ENCODE data around the gene SLC34A1.
"Not testable (repeated sequence)": the region's sequence is repeated elsewhere in the genome, so short reads cannot be mapped to it uniquely, and the experiment has no call there.

SLC34A1 gene

DNA sequence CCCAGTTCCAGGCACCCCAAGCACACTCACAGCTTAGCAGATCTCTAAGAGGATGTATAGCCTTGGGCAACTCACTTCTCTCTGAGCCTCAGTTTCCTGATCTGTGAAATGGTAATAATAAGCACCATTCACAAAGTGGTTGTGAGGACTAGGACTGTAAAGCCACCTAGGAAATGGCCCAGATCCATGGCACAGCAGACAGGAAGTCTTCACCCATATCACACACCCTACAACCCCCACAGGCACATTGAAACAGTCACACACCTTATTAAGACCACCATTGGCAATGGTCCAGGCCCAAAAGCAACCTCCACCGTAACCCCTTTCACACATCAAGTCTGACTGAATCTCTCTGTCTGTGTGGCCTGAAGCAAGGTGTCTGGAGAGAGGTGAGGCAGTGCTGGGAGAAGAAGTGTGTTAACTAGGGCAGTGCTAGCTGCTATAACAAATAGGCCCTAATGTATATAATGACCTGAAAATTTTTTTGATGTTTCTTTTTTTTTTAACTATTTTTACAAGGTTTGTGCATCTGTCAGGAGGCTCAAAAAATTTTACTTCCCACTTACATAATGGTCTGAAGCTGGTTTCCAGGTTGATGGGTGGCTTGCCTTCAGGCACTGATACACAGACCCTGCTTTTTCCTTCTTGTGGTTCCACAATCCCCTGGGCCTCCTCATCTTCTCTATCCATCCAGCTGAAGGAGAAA lies 28.9 kb upstream of the SLC34A1 start:
- DNase-seq (ENCODE audit: low read depth): no peak

DNA sequence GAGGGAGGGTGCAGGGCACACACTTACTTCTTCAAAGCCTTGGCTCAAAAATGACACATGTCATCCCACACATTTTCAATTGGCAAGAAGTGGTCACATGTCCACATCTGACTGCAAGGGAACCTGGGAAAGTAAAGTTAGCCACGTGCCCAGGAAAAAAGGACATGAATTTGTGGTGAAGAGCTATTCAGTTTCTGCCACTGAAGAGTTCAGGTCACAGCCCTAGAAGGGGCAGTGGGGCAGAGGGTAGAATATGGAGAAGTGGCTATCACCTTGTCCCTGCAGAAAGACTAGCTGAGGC lies 28.4 kb upstream of the SLC34A1 start:
- no peak for DNase-seq (ENCODE audit: low read depth)

DNA sequence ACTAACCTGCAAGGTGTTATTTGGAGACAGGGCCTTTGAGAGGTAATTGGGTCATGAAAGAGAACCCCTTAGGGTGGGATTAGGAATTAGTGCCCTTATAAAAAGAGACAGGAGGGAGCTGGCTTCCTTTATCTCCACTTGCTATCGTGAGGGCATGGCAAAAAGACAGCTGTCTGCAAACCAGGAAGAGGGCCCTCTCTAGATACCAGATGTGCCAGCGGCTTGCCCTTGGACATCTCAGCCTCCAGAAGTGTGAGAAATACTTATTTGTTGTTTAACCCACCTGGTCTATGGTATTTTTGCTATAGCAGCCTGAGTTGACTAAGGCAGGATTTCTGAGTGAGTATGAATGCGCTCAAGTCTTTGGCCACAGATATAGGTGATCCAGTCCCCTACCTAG lies 27.5 kb upstream of the SLC34A1 start:
- DNase-seq (ENCODE audit: low read depth): no peak

DNA sequence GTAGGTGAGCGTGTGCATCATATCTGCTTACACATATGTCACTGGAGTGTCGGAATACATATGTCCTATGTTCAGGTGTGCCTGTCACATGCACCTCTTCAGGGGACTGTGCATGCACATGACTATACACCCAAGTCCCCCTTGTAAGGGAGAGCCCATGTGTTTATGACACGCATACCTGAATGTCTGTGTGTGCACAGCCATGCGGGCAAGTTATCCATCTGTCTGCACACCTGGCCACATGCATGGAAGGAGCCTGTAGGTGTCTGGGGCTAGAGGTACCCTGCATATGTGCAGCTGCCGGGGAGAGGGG lies 27.1 kb upstream of the SLC34A1 start:
- no peak for DNase-seq (ENCODE audit: low read depth)

DNA sequence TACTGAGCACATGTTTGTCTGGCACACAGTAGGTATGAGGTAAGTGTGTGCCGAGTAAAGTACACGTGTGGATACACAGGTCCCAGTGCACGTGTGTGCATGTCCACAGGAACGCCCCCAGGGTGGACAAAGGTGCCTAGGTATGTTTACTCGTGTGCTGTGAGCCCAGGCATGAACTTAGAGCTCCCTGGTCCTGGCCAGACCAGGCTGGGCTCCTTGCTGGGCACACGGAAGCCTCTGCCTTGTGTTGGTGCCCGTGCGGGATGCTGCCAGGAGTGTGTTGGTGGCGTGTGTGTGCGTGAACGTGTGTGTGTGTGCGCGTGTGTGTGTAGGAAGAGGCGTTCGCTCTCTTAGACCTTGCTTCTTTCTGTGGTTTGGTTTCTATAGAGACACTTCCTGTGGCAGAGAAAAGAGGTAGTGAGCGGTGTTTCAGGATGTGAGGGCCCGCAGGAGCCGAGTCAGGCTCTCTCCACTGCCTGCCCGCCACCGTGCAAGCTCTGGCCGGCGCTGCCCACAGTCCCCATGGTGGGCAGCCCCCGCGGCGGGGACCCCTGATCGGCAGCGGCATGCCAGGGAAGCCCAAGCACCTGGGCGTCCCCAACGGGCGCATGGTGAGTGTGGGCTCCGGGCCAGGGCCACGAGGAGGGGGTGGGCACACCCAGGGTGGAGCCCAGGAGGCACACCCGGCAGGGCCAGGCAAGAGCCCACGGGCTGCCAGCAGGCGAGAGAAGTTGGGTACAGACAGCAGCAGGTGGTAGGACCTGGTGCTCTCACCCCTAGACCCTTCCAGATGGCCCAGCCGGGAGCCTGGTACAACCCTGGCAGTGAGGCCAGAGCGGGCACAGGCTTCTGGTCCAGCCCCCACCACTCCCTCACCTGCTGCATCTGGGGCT lies 26.5 kb upstream of the SLC34A1 start, which contains the start of gene RGS14:
Gene RGS14 (plus strand): TSS at position 466 of the 893 bp plus-strand sequence. CDS start 101 bp downstream, at position 567.
- DNase-seq (ENCODE audit: low read depth): peak; percentile 54

DNA sequence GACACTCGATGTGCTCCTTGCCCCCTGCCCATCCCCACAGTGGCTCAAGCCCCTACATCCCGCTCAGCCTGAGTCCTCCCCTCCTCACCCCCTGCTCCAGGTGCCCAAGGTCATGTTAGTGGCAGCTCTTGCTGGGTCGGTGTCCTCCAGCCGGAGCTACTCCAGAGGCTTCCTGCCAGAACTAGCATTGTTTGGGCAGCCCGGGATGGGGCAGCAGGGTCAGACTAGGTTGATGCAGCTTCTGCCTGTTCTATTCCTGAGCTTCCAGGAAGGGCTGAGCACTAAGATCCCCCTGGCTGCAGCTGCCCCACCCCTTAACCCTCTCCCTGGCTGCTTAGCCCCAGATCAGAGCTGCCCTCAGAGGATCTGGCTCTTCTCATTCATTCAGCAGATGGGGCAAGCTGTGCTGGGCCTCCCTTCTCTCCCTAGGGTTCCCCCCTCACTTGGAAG lies 25.8 kb upstream of the SLC34A1 start:
- DNase-seq (ENCODE audit: low read depth): no peak

DNA sequence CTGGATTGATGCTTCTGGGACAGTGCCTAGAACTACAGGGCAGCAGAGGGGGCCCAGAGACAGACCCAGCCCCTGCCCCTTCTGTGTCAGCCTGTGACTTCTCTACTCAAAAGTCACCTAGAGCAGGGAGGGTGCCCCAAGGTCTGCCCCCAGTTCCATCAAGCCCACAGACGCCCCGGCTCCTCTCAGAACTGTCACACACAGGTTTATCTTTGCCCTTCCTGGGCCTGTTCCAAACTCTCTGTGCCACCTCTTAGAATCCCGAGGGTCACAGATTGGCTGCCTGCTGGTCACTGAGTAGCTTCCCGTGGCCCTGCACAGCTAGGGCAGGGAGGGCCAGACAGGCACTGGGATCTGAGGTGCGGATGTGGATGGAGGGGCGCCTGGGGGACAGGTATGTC lies 24.8 kb upstream of the SLC34A1 start:
- DNase-seq (ENCODE audit: low read depth): no peak

DNA sequence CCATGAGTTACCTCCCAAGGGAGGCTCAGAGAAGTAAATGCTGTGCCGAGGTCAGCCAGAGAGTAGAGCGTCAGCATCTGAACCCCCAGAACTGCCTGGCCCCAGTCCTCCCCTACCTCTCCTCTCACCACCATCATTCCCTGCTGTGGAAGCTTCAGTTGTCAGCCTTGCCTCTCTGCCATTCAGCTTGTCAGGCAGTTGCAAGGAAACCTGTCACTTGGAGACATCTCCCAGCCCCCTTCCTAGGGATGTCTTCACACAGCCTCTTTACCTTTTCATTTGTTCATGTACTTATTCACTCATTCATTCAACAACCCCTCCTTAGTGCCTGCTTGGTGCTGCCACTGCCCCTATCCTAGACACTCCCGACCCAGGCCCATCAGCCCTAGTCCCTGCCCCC lies 24.4 kb upstream of the SLC34A1 start:
- no peak for DNase-seq (ENCODE audit: low read depth)

DNA sequence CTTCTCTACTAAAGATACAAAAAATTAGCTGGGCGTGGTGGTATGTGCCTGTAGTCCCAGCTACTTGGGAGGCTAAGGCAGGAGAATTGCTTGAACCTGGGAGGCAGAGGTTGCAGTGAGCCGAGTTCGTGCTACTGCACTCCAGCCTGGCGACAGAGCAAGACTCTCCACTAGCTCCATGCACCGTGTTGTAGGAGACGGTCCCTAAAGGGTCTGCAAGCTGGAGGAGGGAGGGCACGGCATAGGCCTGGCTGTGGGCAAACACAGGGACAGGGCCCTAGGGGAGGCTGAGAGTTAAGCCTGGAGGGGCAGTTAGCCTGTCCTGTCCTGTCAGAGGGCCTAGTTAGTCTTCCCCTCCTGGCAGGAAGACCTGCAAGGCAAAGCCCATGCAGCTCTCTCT lies 23.5 kb upstream of the SLC34A1 start:
- not testable (repeated sequence) for DNase-seq (ENCODE audit: low read depth)

DNA sequence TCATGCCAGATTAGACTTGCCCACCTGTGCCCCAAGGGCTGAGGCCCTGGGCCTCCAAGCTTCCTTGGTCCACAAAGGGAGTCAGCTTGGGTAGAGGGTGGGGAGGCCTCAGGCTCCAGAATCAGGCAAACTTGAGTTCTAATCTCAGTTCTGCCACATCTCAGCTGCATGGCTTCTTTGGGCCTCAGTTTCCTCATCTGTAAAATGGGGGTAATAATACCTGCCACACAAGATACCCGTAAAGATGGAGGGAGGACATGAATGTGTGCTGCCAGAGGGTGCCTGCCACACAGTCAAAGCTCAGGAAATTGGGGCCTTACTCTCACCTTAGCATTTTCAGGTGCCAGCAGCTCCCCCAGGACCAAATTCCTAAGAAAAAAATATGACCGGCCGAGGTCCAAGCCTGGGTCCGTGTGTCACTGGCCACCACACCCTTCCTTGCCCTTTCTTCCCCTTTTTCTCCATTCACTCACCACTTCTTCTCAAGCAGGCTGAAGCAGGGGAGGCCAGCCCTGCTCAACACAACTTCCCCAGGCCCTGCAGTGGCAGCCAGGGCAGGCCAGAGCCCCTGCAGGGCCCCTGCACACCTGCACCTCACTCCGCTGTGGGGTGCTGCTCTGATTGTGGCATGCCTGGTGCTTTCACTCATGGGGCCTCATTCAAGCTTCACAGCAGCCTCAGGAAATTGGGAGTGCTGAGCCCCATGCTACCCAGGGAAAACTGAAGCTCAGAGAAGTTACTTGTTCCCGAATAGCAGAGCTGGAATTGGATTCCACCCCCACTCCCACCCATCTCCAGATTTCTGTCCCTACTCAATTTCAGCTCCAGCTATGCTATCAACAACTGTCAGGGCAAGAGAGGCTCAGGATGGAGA lies 22.6 kb upstream of the SLC34A1 start:
- DNase-seq (ENCODE audit: low read depth): no peak

DNA sequence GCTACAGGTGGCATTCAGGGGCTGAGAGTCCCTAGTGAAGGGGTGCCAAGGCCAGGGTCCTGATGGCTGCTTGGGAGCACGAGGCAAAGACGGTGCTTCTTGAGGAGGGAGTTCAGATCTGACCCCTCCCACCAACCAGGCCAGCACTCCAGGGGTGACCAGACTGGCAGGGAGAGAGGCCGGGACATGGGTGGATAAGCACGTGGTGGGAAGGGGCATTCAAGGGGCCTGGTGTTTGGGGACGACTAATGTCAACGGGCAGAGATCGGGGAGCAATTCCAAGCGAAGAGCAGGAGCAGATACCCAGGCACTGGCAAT lies 22.0 kb upstream of the SLC34A1 start:
- DNase-seq (ENCODE audit: low read depth): no peak

DNA sequence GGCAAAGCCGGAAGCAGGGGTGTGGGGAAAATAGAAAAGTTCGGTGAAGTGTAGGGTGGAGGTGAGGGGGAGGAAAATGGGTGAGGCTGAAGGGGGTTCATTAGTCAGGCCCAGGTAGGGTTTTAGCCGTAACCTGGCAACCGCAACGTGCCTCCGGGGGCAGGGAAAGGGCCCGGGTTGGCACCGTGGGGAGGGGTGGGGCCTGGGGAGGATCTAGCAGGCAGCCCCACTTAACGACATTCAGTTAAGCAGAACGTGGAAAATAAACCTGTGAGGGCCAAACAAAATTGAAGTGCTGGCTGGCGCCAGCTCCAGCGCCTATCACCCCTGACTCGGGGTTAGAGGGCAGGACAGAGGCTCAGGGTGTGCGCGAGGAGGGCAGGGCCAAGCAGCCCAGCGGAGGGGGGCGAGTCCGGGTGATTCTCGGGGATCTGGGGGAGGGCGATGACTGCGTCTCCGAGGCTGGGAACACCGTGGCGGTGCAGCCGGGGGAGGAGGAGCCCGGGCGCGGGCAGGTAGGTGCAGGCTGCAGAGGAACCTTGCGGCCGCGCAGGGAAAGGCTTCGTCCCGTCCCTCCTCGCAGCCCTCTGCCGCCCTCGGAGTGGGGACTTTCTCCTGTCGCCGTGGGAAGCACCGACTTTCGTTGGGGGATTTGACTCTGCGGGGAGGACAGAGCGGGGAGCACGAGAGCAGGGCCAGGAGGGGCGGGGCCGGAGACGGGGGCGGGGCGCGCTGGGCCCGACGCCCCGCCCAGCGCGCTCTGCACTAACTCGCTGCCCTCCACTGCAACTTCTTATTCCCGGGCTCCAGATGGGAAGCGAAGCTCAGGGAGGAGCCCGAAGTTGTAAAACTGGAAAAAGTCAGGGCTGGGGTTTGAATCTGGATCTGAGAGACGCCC lies 21.4 kb upstream of the SLC34A1 start:
- peak; percentile 62 for DNase-seq (ENCODE audit: low read depth)

DNA sequence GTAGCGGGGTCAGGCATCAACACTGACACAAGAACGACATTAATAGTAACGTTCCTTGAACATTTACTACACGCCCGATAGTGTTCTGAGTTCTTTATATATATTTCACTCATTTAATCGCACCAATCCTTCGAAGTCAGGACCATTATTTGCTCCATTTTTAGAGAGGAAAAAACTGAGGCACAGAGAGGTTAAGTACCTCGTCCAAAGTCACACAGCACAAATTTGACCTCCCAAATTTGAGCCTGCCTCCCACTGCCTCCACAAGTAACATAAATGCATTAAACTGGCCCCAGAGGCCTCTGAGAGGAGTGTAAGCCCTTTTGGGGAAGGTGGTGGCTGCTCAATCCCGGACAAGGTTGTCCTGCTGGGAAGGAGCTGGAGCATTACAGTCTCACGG lies 20.7 kb upstream of the SLC34A1 start:
- DNase-seq (ENCODE audit: low read depth): no peak

DNA sequence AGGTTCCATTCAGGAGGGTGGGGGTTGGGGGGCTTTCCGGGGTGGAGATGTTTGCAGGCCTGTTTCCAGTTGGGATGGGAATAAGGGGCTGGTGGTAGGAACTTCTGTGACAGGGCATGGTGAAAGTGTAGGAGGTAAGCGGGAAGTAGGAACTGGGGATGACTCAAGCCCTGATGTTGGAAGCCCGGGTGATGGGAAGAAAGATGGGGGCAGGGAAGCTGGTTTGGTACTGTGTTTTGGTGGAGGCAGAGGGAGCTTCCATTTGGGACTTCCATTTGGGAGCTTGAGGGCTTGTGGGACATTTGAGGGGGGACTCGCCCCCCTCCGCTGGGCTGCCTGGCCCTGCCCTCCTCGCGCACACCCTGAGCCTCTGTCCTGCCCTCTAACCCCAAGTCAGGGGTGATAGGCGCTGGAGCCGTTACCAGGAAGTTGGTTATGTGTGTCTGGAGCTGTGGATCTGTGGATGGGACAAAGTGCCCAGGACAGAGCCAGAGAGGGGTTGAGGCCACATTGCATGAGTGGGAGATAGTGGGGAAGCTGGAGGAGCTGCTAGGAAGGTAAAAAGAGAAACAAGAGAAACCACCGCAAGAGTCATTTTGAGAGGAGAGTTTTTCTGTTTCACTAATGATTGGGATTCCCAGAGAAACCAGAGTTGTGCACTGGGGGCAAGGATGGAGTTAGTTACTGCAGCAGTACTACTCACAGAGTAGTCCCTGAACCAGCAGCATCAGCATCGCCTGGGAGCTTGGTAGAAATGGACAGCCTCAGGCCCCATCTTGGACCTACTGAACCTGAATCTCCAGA lies 19.9 kb upstream of the SLC34A1 start:
- DNase-seq (ENCODE audit: low read depth): no peak

DNA sequence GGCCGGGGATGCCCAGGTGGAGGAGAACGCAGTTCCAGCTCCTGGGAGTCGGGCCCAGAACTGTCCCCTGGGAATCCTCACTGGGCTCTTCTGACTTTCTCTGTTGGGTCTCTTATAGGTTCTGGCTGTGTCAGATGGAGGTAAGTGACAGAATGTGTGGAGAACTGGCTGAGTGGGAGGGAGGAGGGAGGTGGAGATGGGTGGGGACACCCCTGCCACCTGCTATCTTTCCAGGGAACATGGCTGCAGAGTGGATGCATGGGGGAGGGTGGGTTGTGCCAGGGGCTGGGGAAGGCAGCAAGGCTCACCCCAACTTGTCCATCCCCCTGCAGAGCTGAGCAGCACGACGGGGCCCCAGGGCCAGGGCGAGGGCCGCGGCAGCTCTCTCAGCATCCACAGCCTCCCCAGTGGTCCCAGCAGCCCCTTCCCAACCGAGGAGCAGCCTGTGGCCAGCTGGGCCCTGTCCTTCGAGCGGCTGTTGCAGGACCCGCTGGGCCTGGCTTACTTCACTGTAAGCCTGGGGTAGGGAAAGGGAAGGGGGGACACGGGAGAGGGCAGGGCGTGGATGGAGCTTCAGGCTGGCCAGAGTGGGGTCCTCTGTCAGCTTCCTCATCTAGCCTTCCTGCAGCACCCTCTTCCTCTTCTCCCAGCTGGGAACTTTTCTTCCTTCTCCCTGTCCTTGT lies 18.2 kb upstream of the SLC34A1 start:
- DNase-seq (ENCODE audit: low read depth): no peak

DNA sequence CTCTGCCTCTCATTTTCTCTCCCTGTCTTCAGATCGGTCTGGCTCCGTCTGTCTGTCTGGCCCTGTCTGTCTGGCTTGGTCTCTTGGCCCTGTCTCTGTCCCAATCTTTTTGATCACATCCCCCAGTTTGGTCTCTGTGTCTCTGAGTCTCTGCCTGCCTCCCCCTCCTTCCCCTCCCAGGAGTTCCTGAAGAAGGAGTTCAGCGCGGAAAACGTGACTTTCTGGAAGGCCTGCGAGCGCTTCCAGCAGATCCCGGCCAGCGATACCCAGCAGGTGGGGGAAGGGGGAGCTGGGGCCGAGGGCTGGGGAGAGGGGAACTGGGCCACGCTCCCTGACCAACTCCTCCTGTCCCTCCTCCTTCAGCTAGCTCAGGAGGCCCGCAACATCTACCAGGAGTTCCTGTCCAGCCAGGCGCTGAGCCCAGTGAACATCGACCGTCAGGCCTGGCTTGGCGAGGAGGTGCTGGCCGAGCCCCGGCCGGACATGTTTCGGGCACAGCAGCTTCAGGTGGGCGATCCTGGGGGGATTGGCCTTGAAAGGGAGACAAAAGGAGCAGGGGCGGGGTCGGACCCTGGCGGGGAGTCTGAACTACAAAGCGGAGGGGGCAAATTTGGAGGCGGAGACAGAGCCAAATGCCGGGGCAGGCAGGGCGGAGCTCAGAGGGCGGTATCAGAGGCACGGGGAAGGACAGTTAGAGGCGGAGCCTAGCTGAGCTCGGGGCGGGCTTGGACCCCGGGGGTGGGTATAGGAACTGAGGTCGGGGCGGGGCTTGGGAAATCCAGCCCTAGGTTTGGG lies 17.5 kb upstream of the SLC34A1 start:
- DNase-seq (ENCODE audit: low read depth): no peak

DNA sequence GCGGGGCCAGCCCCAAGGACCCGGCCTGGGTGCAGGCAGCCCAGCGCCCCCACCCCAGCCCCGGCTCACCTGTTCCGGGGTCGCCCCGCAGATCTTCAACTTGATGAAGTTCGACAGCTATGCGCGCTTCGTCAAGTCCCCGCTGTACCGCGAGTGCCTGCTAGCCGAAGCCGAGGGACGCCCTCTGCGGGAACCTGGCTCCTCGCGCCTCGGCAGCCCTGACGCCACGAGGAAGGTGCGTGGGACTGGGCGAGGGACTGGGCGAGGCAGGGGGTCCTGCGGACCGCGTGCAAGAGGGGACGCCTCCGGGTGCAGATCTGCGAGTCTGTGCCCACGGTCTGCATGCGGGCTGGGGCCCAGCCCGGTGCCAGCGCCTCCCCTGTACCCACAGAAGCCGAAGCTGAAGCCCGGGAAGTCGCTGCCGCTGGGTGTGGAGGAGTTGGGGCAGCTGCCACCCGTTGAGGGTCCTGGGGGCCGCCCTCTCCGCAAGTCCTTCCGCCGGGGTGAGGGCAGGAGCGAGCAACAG lies 16.8 kb upstream of the SLC34A1 start:
- DNase-seq (ENCODE audit: low read depth): no peak

DNA sequence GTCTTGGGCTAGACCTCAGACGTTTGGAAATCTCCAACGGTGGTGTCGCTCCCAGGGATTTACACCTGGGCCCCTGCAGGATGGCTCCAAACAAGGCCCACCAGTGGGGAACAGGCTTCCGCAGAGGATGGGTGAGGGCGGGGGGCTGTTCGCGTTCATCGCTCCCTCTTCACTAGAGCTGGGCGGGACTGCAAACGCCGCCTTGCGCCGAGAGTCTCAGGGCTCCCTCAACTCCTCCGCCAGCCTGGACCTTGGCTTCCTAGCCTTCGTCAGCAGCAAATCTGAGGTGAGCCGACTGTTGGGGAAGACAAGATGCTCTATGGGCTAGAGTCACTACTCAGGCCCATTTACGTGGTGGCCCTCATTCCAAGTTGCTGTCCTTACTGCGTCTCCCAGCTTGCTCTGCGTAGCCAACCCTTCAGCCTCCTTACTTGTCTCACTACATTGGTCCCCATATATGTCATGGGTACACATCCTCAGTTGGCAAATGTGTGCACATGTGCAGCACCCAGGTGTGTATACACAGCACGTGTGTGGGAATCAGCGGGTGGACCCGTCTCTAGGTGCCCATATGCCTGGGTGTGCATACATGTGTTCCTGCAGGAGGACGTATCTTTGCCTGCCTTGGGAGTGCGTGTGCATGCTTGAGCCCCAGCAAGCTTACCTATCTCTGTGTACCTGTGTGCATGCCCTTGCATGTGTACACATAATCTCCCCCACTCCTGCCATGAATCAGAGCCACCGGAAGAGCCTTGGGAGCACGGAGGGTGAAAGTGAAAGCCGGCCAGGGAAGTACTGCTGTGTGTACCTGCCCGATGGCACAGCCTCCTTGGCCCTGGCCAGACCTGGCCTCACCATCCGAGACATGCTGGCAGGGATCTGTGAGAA lies 16.0 kb upstream of the SLC34A1 start:
- DNase-seq (ENCODE audit: low read depth): no peak
